TTC549 (cell line): ENCODE data around the gene DEPDC1B.
"Not testable (repeated sequence)": the region's sequence is repeated elsewhere in the genome, so short reads cannot be mapped to it uniquely, and the experiment has no call there.

Experiments used
- FAIRE-seq: peaks from 2 replicates; lab custom pipeline; 2012; peaks lifted over from hg19 to GRCh38; lab: Jason Lieb, UNC

The DEPDC1B gene

GRCh38 chr5:60699609-60700415 is at the start of gene DEPDC1B:
Gene DEPDC1B, minus strand, starts transcription at chr5:60700166. Its CDS starts 73 bp downstream, at chr5:60700093.
- no peak for FAIRE-seq

GRCh38 chr5:60744682-60745081 is 44.7 kb upstream of the DEPDC1B start:
- FAIRE-seq: no peak

- no peak for FAIRE-seq
Measured at GRCh38 chr5:60743511-60744314, 43.7 kb upstream of the DEPDC1B start.

GRCh38 chr5:60740322-60740721 is 40.4 kb upstream of the DEPDC1B start:
- no peak for FAIRE-seq

- no peak for FAIRE-seq
Measured at GRCh38 chr5:60738933-60739332, 39.0 kb upstream of the DEPDC1B start.

GRCh38 chr5:60738461-60738860 is 38.5 kb upstream of the DEPDC1B start:
- FAIRE-seq: no peak

GRCh38 chr5:60730858-60731257 is 30.9 kb upstream of the DEPDC1B start:
- FAIRE-seq: not testable (repeated sequence)

GRCh38 chr5:60727033-60727679 is 27.2 kb upstream of the DEPDC1B start:
- no peak for FAIRE-seq

GRCh38 chr5:60724126-60724525 is 24.2 kb upstream of the DEPDC1B start:
- no peak for FAIRE-seq

GRCh38 chr5:60722416-60722815 is 22.4 kb upstream of the DEPDC1B start:
- no peak for FAIRE-seq

GRCh38 chr5:60719329-60719728 is 19.4 kb upstream of the DEPDC1B start:
- no peak for FAIRE-seq

- no peak for FAIRE-seq
Measured at GRCh38 chr5:60718166-60718892, 18.4 kb upstream of the DEPDC1B start.

GRCh38 chr5:60715201-60715928 is 15.4 kb upstream of the DEPDC1B start:
- FAIRE-seq: not testable (repeated sequence)

GRCh38 chr5:60712950-60713349 is 13.0 kb upstream of the DEPDC1B start:
- FAIRE-seq: no peak

- FAIRE-seq: not testable (repeated sequence)
Measured at GRCh38 chr5:60711892-60712291, 11.9 kb upstream of the DEPDC1B start.

GRCh38 chr5:60710362-60710761 is 10.4 kb upstream of the DEPDC1B start:
- no peak for FAIRE-seq

- FAIRE-seq: no peak
Measured at GRCh38 chr5:60705144-60705543, 5.2 kb upstream of the DEPDC1B start.

GRCh38 chr5:60703944-60704343 is 4.0 kb upstream of the DEPDC1B start:
- no peak for FAIRE-seq

GRCh38 chr5:60701321-60701968 is 1.5 kb upstream of the DEPDC1B start:
- FAIRE-seq: no peak

- no peak for FAIRE-seq
Measured at GRCh38 chr5:60700416-60700757, 421 bp upstream of the DEPDC1B start.

- no peak for FAIRE-seq
Measured at GRCh38 chr5:60699288-60699608, 718 bp downstream of the DEPDC1B start.
